Body of pancreas (tissue), 4 donors: ENCODE results near the gene SRRM5. TPM values are rescaled to one million over a fixed set of nuclear protein-coding genes. Genes with fewer than 3 reads are reported as not detected.
"Not testable (repeated sequence)": the region's sequence is repeated elsewhere in the genome, so short reads cannot be mapped to it uniquely, and the experiment has no call there.

ENCODE experiments used
- ATAC-seq: fragments of 150-250 bp; one replicate; pipeline ENCODE4 v1.9.1; 2016
- DNase-seq, 4 donors: peaks; one replicate each; pipeline ENCODE4 v3.0.0-alpha.2; 2019
- H3K27ac ChIP-seq, 4 donors: fragments of 200-600 bp; sonication (generic); 1 replicate in 3 of 4; 2 replicates in 1 of 4; pipeline versions ENCODE4 v1.5.1 to v1.6.1; 2016 to 2019; ENCODE audit warnings: mild to moderate bottlenecking in 1 of 4, mixed read lengths in 1 of 4, moderate library complexity in 1 of 4
- H3K27me3 ChIP-seq, 2 donors: fragments of 200-600 bp; sonication (generic); one replicate each; pipeline ENCODE4 v1.6.0; 2016; ENCODE audit warnings: mild to moderate bottlenecking in 1 of 2
- H3K36me3 ChIP-seq, 2 donors: fragments of 200-600 bp; sonication (generic); replicated peaks in 1 of 2; 2 replicates each; pipeline ENCODE4 v1.5.1; 2016; ENCODE audit warnings: low read depth in 2 of 2; ENCODE audit not compliant: insufficient read depth in 1 of 2
- H3K4me1 ChIP-seq: fragments of 200-600 bp; sonication (generic); one replicate; pipeline ENCODE4 v1.6.0; 2016
- H3K4me3 ChIP-seq, 2 donors: fragments of 200-600 bp; sonication (generic); 1 replicate in 1 of 2; 2 replicates in 1 of 2; pipeline ENCODE4 v1.5.1; 2016 to 2019
- H3K9me3 ChIP-seq, 3 donors: fragments of 200-600 bp; sonication (generic); 1 replicate in 2 of 3; 2 replicates in 1 of 3; pipeline ENCODE4 v1.5.1; 2016
- POLR2A ChIP-seq, 3 donors: fragments of 450-650 bp; IDR thresholded peaks; one replicate each; pipeline ENCODE4 v1.6.1; 2016; ENCODE audit warnings: antibody characterized with exemption in 3 of 3, mild to moderate bottlenecking in 2 of 3
- WGBS, 2 donors: methylation state at CpG; one replicate each; pipeline ENCODE4 v1.1.5; 2017; 5-methylcytosine and 5-hydroxymethylcytosine counted together
- intact Hi-C: fragments of 100-400 bp; cut with DNase I; formaldehyde crosslinking; loops from one replicate; pipeline ENCODE4 v1.15.1; 2023
- total RNA-seq, 2 donors: library from RNA; depleted of rRNA; stranded (reverse); fragments of >200 nt; gene quantifications; one replicate each; pipeline ENCODE4 v1.1.0, GENCODE V29; 2016
- TF ChIP-seq, protein P1 (sequence below), 7 experiments: fragments of 450-650 bp in 4 of 7; fragments of 200-600 bp in 3 of 7; sonication (generic) in 3 of 7; IDR thresholded peaks; one replicate each; pipeline ENCODE4 v1.5.1; 2016 to 2019; ENCODE audit warnings: antibody characterized with exemption in 7 of 7

SRRM5 gene
- total RNA-seq, 2 donors from 2014 or later, result 0.33 to 2.1 TPM

DNA sequence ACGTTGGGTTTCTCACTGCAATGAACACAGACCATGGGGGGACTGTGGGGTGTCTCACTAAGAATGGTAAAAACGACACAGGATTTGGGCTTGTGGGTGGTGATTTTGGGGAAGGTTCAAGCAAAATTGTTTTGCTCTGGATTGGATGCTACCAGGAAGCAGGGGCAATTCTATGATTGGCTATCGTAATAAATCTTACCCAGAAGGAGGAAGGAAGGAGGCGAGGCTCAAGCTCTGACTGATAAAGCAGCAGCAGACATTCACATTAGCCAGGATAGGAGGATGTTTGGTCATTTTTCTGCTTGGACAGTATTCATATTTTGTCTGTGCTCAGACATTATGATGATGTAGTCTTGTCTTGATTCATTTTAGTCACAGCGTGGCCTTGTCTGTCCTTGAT lies 14.0 kb upstream of the SRRM5 start:
- intact Hi-C loops, result no loop called here
- Histone ChIP-seq H3K36me3 (peaks cover 0 to 4% of the 10 kb centered on the region in 2 donors), H3K4me1 (peaks cover 36% of the 10 kb centered on the region), H3K27me3 (no peaks in the 10 kb centered on the region), H3K4me3 (no peak overlapping the region), H3K9me3 (no peaks in the 10 kb centered on the region), H3K27ac (peak overlapping the region in 1 of 4 donors; percentile 99)
- TF ChIP-seq, protein P1, sequence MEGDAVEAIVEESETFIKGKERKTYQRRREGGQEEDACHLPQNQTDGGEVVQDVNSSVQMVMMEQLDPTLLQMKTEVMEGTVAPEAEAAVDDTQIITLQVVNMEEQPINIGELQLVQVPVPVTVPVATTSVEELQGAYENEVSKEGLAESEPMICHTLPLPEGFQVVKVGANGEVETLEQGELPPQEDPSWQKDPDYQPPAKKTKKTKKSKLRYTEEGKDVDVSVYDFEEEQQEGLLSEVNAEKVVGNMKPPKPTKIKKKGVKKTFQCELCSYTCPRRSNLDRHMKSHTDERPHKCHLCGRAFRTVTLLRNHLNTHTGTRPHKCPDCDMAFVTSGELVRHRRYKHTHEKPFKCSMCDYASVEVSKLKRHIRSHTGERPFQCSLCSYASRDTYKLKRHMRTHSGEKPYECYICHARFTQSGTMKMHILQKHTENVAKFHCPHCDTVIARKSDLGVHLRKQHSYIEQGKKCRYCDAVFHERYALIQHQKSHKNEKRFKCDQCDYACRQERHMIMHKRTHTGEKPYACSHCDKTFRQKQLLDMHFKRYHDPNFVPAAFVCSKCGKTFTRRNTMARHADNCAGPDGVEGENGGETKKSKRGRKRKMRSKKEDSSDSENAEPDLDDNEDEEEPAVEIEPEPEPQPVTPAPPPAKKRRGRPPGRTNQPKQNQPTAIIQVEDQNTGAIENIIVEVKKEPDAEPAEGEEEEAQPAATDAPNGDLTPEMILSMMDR (IDR thresholded peaks at IDR 0.05), result no peak
- TF ChIP-seq POLR2A (IDR thresholded peaks at IDR 0.05), result no peak
- DNase-seq (no peak), ATAC-seq (no peak)
- whole genome bisulfite sequencing, 2 donors, result 43 to 50% methylated on average over 5 of the region's 5 CpGs

DNA sequence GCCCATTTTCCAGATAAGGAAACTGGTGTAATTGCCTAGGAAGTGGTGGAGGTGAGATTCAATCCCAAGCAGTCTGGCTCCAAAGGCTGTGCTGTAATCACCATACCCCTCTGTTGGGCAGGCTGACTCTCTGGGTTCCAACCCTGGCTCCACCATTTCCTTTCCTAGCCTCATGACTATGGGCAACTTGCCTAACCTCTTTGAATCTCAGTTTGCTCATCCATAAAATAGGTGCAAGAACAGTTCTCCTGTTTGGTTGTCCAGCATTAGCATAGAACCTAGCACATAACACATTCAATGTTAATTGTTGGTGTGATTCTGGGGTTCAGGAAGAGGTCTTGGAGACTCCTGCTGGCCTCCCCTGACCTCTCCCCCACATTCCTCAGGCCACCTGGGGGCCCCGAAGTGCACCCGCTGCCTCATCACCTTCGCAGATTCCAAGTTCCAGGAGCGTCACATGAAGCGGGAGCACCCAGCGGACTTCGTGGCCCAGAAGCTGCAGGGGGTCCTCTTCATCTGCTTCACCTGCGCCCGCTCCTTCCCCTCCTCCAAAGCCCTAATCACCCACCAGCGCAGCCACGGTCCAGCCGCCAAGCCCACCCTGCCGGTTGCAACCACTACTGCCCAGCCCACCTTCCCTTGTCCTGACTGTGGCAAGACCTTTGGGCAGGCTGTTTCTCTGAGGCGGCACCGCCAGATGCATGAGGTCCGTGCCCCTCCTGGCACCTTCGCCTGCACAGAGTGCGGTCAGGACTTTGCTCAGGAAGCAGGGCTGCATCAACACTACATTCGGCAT lies 13.2 kb upstream of the SRRM5 start:
- DNase-seq (no peak), ATAC-seq (no peak)
- Histone ChIP-seq H3K36me3 (peaks cover 0 to 2% of the 10 kb centered on the region in 2 donors), H3K27ac (no peak overlapping the region), H3K27me3 (no peaks in the 10 kb centered on the region), H3K4me3 (no peak overlapping the region), H3K9me3 (no peaks in the 10 kb centered on the region), H3K4me1 (peaks cover 34% of the 10 kb centered on the region)
- intact Hi-C loops, result no loop called here
- 88 to 90% methylated on average over 15 to 19 of the region's 19 CpGs for WGBS, 2 donors
- no peak for TF ChIP-seq POLR2A (IDR thresholded peaks at IDR 0.05)
- TF ChIP-seq, protein P1 (IDR thresholded peaks at IDR 0.05), result no peak

DNA sequence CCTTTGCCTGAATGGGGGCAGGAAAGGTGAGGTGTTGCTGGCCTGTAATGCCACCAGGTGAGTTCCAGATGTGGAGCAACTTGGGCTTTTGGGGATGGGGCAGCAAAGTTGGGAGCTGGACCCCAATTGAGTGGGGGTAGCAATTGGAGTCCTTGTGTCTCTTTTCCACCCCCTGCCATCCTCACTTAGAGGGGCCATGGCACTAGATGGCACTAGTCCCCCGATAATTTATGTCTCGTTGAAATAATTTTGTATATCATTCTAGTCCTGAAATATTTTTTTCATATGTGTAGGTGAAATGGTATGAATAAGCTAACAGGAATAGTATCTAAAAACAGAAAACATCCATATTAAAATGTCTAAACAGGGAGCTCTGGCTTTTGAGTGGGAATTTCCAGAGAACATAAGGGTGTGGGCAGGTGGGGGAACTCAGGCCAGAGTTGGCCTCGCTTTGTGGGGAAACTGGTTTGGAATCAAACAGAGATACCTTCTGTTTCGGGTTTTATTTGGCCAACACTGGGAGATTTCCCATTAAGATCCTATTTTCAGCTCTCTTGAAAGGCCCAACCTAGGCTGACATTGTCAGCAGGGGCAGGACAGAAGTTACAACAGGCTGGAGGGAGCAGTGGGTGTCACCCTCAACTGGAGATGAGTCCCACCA lies 12.1 kb upstream of the SRRM5 start:
- H3K4me3 ChIP-seq, result no peak overlapping the region
- peaks cover 0 to 2% of the 10 kb centered on the region in 2 donors for H3K36me3 ChIP-seq
- H3K4me1 ChIP-seq, result peaks cover 23% of the 10 kb centered on the region
- 55 to 68% methylated on average over 4 of the region's 4 CpGs for WGBS, 2 donors
- H3K27ac ChIP-seq, result no peak overlapping the region
- intact Hi-C loops, result loop anchor here (5.0 kb wide), 1 partner anchor 32 kb away; no protein-coding TSS in a partner anchor
- ATAC-seq (no peak), DNase-seq (no peak)
- TF ChIP-seq, protein P1 (IDR thresholded peaks at IDR 0.05), result no peak
- no peak for TF ChIP-seq POLR2A (IDR thresholded peaks at IDR 0.05)
- no peaks in the 10 kb centered on the region for H3K27me3 ChIP-seq
- no peaks in the 10 kb centered on the region for H3K9me3 ChIP-seq

DNA sequence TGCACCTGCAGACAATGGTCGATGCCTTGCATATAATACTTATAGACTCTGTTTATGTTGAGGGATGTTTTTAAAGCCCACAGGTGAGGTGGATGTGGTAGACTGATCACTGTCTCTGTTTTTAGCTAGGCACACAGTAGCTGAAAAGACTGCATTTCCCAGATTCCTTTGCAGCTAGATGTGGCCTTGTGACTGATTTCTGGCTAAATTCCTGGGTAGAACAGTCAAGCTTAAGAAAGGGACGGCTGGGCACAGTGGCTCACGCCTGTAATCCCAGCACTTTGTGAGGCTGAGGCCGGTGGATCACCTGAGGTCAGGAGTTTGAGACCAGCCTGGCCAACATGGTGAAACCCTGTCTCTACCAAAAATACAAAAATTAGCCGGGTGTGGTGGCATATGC lies 11.6 kb upstream of the SRRM5 start:
- not testable (repeated sequence) for H3K9me3 ChIP-seq, DNase-seq, ATAC-seq, H3K36me3 ChIP-seq, H3K27me3 ChIP-seq, H3K27ac ChIP-seq, H3K4me3 ChIP-seq
- WGBS, 2 donors, result 54 to 72% methylated on average over 2 to 5 of the region's 5 CpGs
- intact Hi-C loops, result loop anchor here (5.0 kb wide), 1 partner anchor 33 kb away; no protein-coding TSS in a partner anchor
- H3K4me1 ChIP-seq, result peaks cover 18% of the 10 kb centered on the region

DNA sequence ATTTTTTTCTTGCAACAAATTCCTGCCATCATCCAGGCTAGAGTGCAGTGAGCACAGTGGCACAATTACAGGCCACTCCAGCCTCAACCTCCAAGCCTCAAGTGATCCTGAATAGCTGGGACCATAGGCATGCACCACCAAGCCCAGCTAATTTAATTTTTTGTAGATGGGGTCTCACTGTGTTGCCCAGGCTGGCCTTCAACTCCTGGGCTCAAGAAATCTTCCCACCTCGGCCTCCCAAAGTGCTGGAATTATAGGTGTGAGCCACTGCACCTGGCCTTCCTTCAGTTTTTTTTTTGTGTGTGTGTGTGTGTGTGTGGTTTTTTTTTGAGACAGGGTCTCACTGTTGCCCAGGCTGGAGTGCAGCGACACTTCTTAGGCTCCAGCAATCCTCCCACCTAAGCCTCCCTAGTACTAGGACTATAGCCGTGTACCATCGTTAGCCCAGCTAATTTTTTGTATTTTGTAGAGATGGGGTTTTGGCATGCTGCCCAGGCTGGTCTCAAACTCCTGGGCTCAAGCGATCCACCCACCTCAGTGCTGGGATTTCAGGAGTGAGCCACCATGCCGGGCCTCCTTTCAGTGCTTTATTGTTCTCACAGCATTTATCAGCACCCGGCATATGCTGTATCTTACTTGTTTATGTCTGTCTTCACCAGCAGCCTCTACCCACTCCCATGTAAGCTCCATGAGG lies 5.9 kb upstream of the SRRM5 start:
- H3K27me3 ChIP-seq, result no peaks in the 10 kb centered on the region
- H3K27ac ChIP-seq, result peak overlapping the region in 2 of 4 donors; percentile 0 to 4
- no peaks in the 10 kb centered on the region for H3K9me3 ChIP-seq
- TF ChIP-seq POLR2A (IDR thresholded peaks at IDR 0.05), result no peak
- ATAC-seq, result no peak
- peaks cover 11% of the 10 kb centered on the region for H3K4me1 ChIP-seq
- WGBS, 2 donors, result 49 to 60% methylated on average over 7 of the region's 7 CpGs
- H3K4me3 ChIP-seq, result no peak overlapping the region
- no peak for DNase-seq
- H3K36me3 ChIP-seq, result no peaks in the 10 kb centered on the region
- intact Hi-C loops, result no loop called here
